GM18520 (cell line): Measurements from ENCODE around the gene MYRF.

Experiments used
- ATAC-seq: cut with Tn5 transposase; IDR thresholded peaks from one replicate; pipeline ENCODE4 v1.9.1; 2021; ENCODE audit not compliant: unreplicated experiment

The MYRF gene

GRCh38 chr11:61792310-61793082 is 40.1 kb downstream of the MYRF start, which contains the start of the genes FEN1 and TMEM258:
Gene FEN1 (plus strand): TSS chr11:61792911. CDS start chr11:61795362, 2,451 bp downstream.
Gene TMEM258 (minus strand): TSS chr11:61792599. CDS start chr11:61792558, 41 bp downstream.
- peak; percentile 62 for ATAC-seq

GRCh38 chr11:61793083-61793828 is 40.8 kb downstream of the MYRF start:
- no peak for ATAC-seq

- no peak for ATAC-seq
These were observed 41.4 kb downstream of the MYRF start for GRCh38 chr11:61793829-61794204.

GRCh38 chr11:61794579-61794978 is 42.1 kb downstream of the MYRF start:
- no peak for ATAC-seq

- ATAC-seq: no peak
These were observed 43.0 kb downstream of the MYRF start for GRCh38 chr11:61795459-61795858.

GRCh38 chr11:61795876-61796526 is 43.6 kb downstream of the MYRF start:
- ATAC-seq: no peak

- no peak for ATAC-seq
These were observed 45.0 kb downstream of the MYRF start for GRCh38 chr11:61797263-61797944.

GRCh38 chr11:61799665-61800284 is 47.3 kb downstream of the MYRF start:
- no peak for ATAC-seq

GRCh38 chr11:61800331-61801281 is 48.2 kb downstream of the MYRF start:
- no peak for ATAC-seq

GRCh38 chr11:61802605-61803004 is 50.2 kb downstream of the MYRF start:
- ATAC-seq: no peak

- ATAC-seq: no peak
These were observed 51.6 kb downstream of the MYRF start for GRCh38 chr11:61803889-61804647.

- no peak for ATAC-seq
These were observed 52.7 kb downstream of the MYRF start for GRCh38 chr11:61805146-61805545.

GRCh38 chr11:61806785-61807184 is 54.3 kb downstream of the MYRF start:
- no peak for ATAC-seq

- no peak for ATAC-seq
These were observed 58.3 kb downstream of the MYRF start for GRCh38 chr11:61810671-61811175.

GRCh38 chr11:61811831-61812230 is 59.4 kb downstream of the MYRF start:
- ATAC-seq: no peak

- ATAC-seq: no peak
These were observed 60.4 kb downstream of the MYRF start for GRCh38 chr11:61812736-61813411.

- no peak for ATAC-seq
These were observed 62.0 kb downstream of the MYRF start for GRCh38 chr11:61814247-61814957.
